HepG2 (cell line): ENCODE results near the gene SWI5. TPM values are rescaled to one million over a fixed set of nuclear protein-coding genes. Genes with fewer than 3 reads are reported as not detected.

Source experiments
- CBFB ChIP-seq: sonication (generic); formaldehyde crosslinking; IDR thresholded peaks from 2 replicates; pipeline ENCODE4 v1.4.0; 2020; ENCODE audit warnings: missing genetic modification reagents
- KDM5B ChIP-seq: sonication (generic); formaldehyde crosslinking; IDR thresholded peaks from 2 replicates; pipeline ENCODE4 v1.4.0; 2020; ENCODE audit warnings: missing genetic modification reagents, mild to moderate bottlenecking, borderline replicate concordance
- NKX3-1 ChIP-seq: sonication (generic); formaldehyde crosslinking; IDR thresholded peaks from 2 replicates; pipeline ENCODE4 v1.5.0; 2020; ENCODE audit warnings: missing genetic modification reagents
- REPIN1 ChIP-seq: sonication (generic); formaldehyde crosslinking; IDR thresholded peaks from 2 replicates; pipeline ENCODE4 v1.8.0; 2022; ENCODE audit warnings: missing genetic modification reagents, low read depth, mild to moderate bottlenecking, borderline replicate concordance
- SMC3 ChIP-seq: IDR thresholded peaks from 2 replicates; pipeline ENCODE4 v1.6.1; 2011; ENCODE audit warnings: low read length, improper control_type of control experiment
- TBX2 ChIP-seq: sonication (generic); formaldehyde crosslinking; IDR thresholded peaks from 2 replicates; pipeline ENCODE4 v1.5.0; 2020; ENCODE audit warnings: missing genetic modification reagents, mild to moderate bottlenecking, borderline replicate concordance
- TEAD3 ChIP-seq: optimal IDR thresholded peaks from 2 replicates; pipeline ENCODE3; 2016; ENCODE audit warnings: borderline replicate concordance
- ZBTB21 ChIP-seq: sonication (generic); formaldehyde crosslinking; IDR thresholded peaks from 2 replicates; pipeline ENCODE4 v1.4.0; 2020; ENCODE audit warnings: missing genetic modification reagents
- ZBTB42 ChIP-seq: sonication (generic); formaldehyde crosslinking; IDR thresholded peaks from 2 replicates; pipeline ENCODE4 v1.5.0; 2020; ENCODE audit warnings: mild to moderate bottlenecking, missing genetic modification reagents
- ZNF746 ChIP-seq: sonication (generic); formaldehyde crosslinking; IDR thresholded peaks from 2 replicates; pipeline ENCODE4 v1.8.0; 2022; ENCODE audit warnings: mild to moderate bottlenecking, missing genetic modification reagents
- ZNF772 ChIP-seq: sonication (generic); formaldehyde crosslinking; IDR thresholded peaks from 2 replicates; pipeline ENCODE4 v1.5.0; 2020; ENCODE audit warnings: mild to moderate bottlenecking, missing genetic modification reagents
- polyA plus RNA-seq, 8 experiments: library from polyadenylated mRNA; depleted of rRNA in 3 of 8; stranded (reverse) in 7 of 8; unstranded in 1 of 8; fragments of >200 nt; fragmentation: Illumina TruSeq in 4 of 8; extraction: Trizol in 4 of 8; gene quantifications; 2 replicates each; pipeline versions ENCODE4 v1.2.1 to v1.2.3, GENCODE V29; 2011 to 2016; ENCODE audit warnings: low read depth in 4 of 8, missing spikeins in 1 of 8, mixed read lengths in 1 of 8; ENCODE audit not compliant: insufficient read depth in 1 of 8
- total RNA-seq, 5 experiments: library from RNA; depleted of rRNA; stranded (reverse); fragments of >200 nt; fragmentation: Illumina TruSeq; extraction: Trizol; gene quantifications; 2 replicates each; pipeline ENCODE4 v1.2.3, GENCODE V29; 2016; ENCODE audit warnings: low read depth in 1 of 5
- TF ChIP-seq, protein P1 (sequence below): sonication (generic); formaldehyde crosslinking; IDR thresholded peaks from 2 replicates; pipeline ENCODE4 v1.5.1; 2020; ENCODE audit warnings: mild to moderate bottlenecking, missing genetic modification reagents, borderline replicate concordance
- TF ChIP-seq, protein P2 (sequence below): sonication (generic); formaldehyde crosslinking; IDR thresholded peaks from 2 replicates; pipeline ENCODE4 v1.4.0; 2020; ENCODE audit warnings: missing genetic modification reagents

The SWI5 gene
- total and polyA plus RNA-seq, 2 of the 13 experiments (the other 11 are each of a cell fraction or from before 2014, with no cell fraction given) = 39.2 to 41.0 TPM

DNA sequence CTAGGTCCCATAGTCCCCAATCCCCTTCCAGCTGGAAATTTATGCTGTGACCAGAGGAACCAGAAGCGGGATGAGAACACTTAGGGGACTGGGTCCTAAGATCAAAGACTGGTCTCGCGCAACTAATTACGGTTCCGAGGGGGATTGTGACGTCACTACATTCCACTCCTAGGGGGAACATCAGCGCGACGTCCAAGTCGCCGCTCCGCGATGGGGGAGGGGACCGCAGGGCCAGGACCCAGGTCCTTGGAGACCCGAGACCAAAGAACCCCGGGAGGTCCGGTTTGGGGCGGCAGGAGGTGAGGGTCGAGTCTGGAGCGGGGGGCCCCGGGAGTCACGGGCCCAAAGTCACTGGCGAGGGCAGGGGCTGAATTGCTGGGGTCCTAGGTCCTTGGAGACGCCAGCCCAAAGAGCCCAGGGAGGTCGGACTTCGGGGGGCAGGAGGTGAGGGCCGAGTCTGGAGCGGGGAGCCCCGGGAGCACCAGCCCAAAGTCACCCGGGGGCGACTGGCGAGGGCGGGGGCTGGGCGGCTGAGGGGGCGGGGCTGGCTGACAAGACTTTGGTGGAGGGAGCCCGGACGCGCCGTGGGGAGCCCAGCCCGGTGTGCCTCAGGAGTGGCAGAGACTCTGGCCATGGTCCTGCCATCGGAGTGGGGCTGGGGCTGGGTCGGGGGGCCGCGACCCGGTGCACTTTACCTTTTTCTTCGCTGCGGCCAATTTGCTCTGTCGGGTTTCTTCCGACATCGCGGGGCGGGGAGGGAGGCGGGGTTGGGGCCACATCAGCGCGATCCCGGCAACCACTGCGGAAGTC lies 673 bp upstream of the SWI5 start, which contains the start of gene GOLGA2 (continued):
- TF ChIP-seq, protein P1, sequence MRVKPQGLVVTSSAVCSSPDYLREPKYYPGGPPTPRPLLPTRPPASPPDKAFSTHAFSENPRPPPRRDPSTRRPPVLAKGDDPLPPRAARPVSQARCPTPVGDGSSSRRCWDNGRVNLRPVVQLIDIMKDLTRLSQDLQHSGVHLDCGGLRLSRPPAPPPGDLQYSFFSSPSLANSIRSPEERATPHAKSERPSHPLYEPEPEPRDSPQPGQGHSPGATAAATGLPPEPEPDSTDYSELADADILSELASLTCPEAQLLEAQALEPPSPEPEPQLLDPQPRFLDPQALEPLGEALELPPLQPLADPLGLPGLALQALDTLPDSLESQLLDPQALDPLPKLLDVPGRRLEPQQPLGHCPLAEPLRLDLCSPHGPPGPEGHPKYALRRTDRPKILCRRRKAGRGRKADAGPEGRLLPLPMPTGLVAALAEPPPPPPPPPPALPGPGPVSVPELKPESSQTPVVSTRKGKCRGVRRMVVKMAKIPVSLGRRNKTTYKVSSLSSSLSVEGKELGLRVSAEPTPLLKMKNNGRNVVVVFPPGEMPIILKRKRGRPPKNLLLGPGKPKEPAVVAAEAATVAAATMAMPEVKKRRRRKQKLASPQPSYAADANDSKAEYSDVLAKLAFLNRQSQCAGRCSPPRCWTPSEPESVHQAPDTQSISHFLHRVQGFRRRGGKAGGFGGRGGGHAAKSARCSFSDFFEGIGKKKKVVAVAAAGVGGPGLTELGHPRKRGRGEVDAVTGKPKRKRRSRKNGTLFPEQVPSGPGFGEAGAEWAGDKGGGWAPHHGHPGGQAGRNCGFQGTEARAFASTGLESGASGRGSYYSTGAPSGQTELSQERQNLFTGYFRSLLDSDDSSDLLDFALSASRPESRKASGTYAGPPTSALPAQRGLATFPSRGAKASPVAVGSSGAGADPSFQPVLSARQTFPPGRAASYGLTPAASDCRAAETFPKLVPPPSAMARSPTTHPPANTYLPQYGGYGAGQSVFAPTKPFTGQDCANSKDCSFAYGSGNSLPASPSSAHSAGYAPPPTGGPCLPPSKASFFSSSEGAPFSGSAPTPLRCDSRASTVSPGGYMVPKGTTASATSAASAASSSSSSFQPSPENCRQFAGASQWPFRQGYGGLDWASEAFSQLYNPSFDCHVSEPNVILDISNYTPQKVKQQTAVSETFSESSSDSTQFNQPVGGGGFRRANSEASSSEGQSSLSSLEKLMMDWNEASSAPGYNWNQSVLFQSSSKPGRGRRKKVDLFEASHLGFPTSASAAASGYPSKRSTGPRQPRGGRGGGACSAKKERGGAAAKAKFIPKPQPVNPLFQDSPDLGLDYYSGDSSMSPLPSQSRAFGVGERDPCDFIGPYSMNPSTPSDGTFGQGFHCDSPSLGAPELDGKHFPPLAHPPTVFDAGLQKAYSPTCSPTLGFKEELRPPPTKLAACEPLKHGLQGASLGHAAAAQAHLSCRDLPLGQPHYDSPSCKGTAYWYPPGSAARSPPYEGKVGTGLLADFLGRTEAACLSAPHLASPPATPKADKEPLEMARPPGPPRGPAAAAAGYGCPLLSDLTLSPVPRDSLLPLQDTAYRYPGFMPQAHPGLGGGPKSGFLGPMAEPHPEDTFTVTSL (CRISPR knock-in tag) = 0 out of 2 replicates have a peak, but pooled peaks have one; percentile 27
- TF ChIP-seq TEAD3 (CRISPR knock-in tag) (peak; percentile 54), CBFB (CRISPR knock-in tag) (no peak), TBX2 (CRISPR knock-in tag) (peak; percentile 38), REPIN1 (CRISPR knock-in tag) (no peak), SMC3 (no peak), NKX3-1 (CRISPR knock-in tag) (no peak), ZBTB42 (CRISPR knock-in tag) (0 out of 2 replicates have a peak, but pooled peaks have one; percentile 10), KDM5B (CRISPR knock-in tag) (no peak; the same call in 1 of the 2 replicates), ZBTB21 (CRISPR knock-in tag) (peak; percentile 88), ZNF746 (CRISPR knock-in tag) (no peak), ZNF772 (CRISPR knock-in tag) (0 out of 2 replicates have a peak, but pooled peaks have one; percentile 47)
- TF ChIP-seq, protein P2, sequence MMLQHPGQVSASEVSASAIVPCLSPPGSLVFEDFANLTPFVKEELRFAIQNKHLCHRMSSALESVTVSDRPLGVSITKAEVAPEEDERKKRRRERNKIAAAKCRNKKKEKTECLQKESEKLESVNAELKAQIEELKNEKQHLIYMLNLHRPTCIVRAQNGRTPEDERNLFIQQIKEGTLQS (CRISPR knock-in tag) = 0 out of 2 replicates have a peak, but pooled peaks have one; percentile 14
